H1 (cell line): ENCODE data around the gene RALGAPA1. TPM values are rescaled to one million over a fixed set of nuclear protein-coding genes. Genes with fewer than 3 reads are reported as not detected.

ENCODE experiments used
- CTCF ChIA-PET: fragments of 300-600 bp; sonication (Branson Sonifier 250); formaldehyde crosslinking; loops from one replicate; lab custom pipeline; 2021; ENCODE audit not compliant: partially characterized antibody; lab: Charles Lee
- POLR2A ChIA-PET: fragments of 300-600 bp; sonication (Branson Sonifier 250); formaldehyde crosslinking; loops from one replicate; lab custom pipeline; 2021; ENCODE audit warnings: inconsistent platforms; ENCODE audit not compliant: partially characterized antibody; lab: Charles Lee
- DNase-seq, 2 experiments: peaks; one replicate each; pipeline versions ENCODE4 v3.0.0 to v3.0.0-alpha.2; 2010 to 2022; ENCODE audit warnings: low spot score in 2 of 2, low read depth in 1 of 2, mixed read lengths in 1 of 2
- FAIRE-seq: peaks from 2 replicates; lab custom pipeline; 2011; peaks lifted over from hg19 to GRCh38; lab: Jason Lieb, UNC
- H2AFZ ChIP-seq: 2 replicates; pipeline ENCODE4 v1.8.1; 2012; ENCODE audit warnings: low read length, inconsistent platforms
- H2AK5ac ChIP-seq: 2 replicates; pipeline ENCODE4 v1.6.1; 2013; ENCODE audit warnings: low read depth, low read length
- H2BK120ac ChIP-seq: replicated peaks from 2 replicates; pipeline ENCODE3; 2013; ENCODE audit warnings: low read depth, low read length, inconsistent platforms
- H2BK12ac ChIP-seq: 2 replicates; pipeline ENCODE4 v1.6.1; 2013; ENCODE audit warnings: low read depth, low read length
- H2BK15ac ChIP-seq: 2 replicates; pipeline ENCODE4 v1.6.1; 2013; ENCODE audit warnings: low read length
- H2BK20ac ChIP-seq: 2 replicates; pipeline ENCODE4 v1.6.1; 2013; ENCODE audit warnings: low read length
- H2BK5ac ChIP-seq: 2 replicates; pipeline ENCODE4 v1.6.1; 2013; ENCODE audit warnings: low read depth, low read length
- H3K14ac ChIP-seq: 2 replicates; pipeline ENCODE4 v1.6.1; 2013; ENCODE audit warnings: inconsistent platforms; ENCODE audit not compliant: insufficient read length
- H3K18ac ChIP-seq: 2 replicates; pipeline ENCODE4 v1.6.1; 2013; ENCODE audit warnings: low read length; ENCODE audit errors: extremely low read depth
- H3K23ac ChIP-seq: 2 replicates; pipeline ENCODE4 v1.6.1; 2013; ENCODE audit warnings: inconsistent platforms; ENCODE audit not compliant: insufficient read length
- H3K23me2 ChIP-seq: 2 replicates; pipeline ENCODE4 v1.6.1; 2013; ENCODE audit warnings: low read depth, low read length
- H3K27ac ChIP-seq: 2 replicates; pipeline ENCODE4 v1.6.1; 2011; ENCODE audit warnings: low read depth, low read length, inconsistent platforms
- H3K27me3 ChIP-seq, 4 experiments: replicated peaks in 1 of 4; 1 replicate in 1 of 4; 2 replicates in 3 of 4; pipeline versions ENCODE4 v1.6.1 to v1.8.1; 2011 to 2013; ENCODE audit warnings: low read length in 3 of 4, mild to moderate bottlenecking in 3 of 4, inconsistent platforms in 2 of 4, mixed read lengths in 2 of 4, moderate library complexity in 1 of 4; ENCODE audit not compliant: control insufficient read depth in 3 of 4, insufficient read depth in 3 of 4; ENCODE audit errors: extremely low read depth in 1 of 4
- H3K36me3 ChIP-seq, 4 experiments: 2 replicates each; pipeline versions ENCODE4 v1.6.1 to v1.8.1; 2011 to 2013; ENCODE audit warnings: mild to moderate bottlenecking in 4 of 4, low read length in 3 of 4, moderate library complexity in 2 of 4, control low read depth in 1 of 4, inconsistent platforms in 1 of 4; ENCODE audit not compliant: insufficient read depth in 4 of 4, control insufficient read depth in 2 of 4
- H3K4ac ChIP-seq: replicated peaks from 2 replicates; pipeline ENCODE3; 2013; ENCODE audit warnings: low read length, low read depth, mixed read lengths, inconsistent platforms; ENCODE audit not compliant: insufficient read length
- H3K4me1 ChIP-seq, 4 experiments: replicated peaks in 1 of 4; 1 replicate in 1 of 4; 2 replicates in 3 of 4; pipeline versions ENCODE4 v1.6.1 to v1.8.1; 2011 to 2013; ENCODE audit warnings: low read length in 3 of 4, inconsistent platforms in 2 of 4, mixed read lengths in 1 of 4; ENCODE audit not compliant: insufficient read depth in 4 of 4, control insufficient read depth in 3 of 4
- H3K4me2 ChIP-seq, 2 experiments: 2 replicates each; pipeline versions ENCODE4 v1.6.1 to v1.8.1; 2011 to 2013; ENCODE audit warnings: low read depth in 2 of 2, low read length in 2 of 2, control low read depth in 1 of 2, inconsistent platforms in 1 of 2, mild to moderate bottlenecking in 1 of 2; ENCODE audit not compliant: insufficient read depth in 1 of 2
- H3K4me3 ChIP-seq, 4 experiments: fragments of 200-600, 300-600 bp in 1 of 4; sonication (generic), shearing (Covaris generic), sonication (Bioruptor Twin) in 1 of 4; 2 replicates each; pipeline versions ENCODE4 v1.5.1 to v1.8.1; 2011 to 2016; ENCODE audit warnings: low read length in 4 of 4, low read depth in 3 of 4, control low read depth in 2 of 4, inconsistent platforms in 2 of 4, mild to moderate bottlenecking in 2 of 4, mixed read lengths in 1 of 4, moderate library complexity in 1 of 4; ENCODE audit not compliant: insufficient read depth in 2 of 4; ENCODE audit errors: extremely low read depth in 1 of 4
- H3K56ac ChIP-seq: replicated peaks from 2 replicates; pipeline ENCODE3; 2013; ENCODE audit warnings: low read depth, mild to moderate bottlenecking, mixed read lengths, low read length, inconsistent platforms; ENCODE audit not compliant: insufficient read length
- H3K79me1 ChIP-seq: 2 replicates; pipeline ENCODE4 v1.6.1; 2013; ENCODE audit warnings: low read depth, low read length, control low read depth
- H3K79me2 ChIP-seq, 2 experiments: 2 replicates each; pipeline versions ENCODE4 v1.6.1 to v1.8.1; 2012 to 2013; ENCODE audit warnings: low read length in 2 of 2, mild to moderate bottlenecking in 2 of 2, inconsistent platforms in 1 of 2; ENCODE audit not compliant: insufficient read depth in 2 of 2, control insufficient read depth in 1 of 2
- H3K9ac ChIP-seq, 4 experiments: replicated peaks in 1 of 4; 1 replicate in 1 of 4; 2 replicates in 3 of 4; pipeline versions ENCODE4 v1.6.1 to v1.8.1; 2011 to 2013; ENCODE audit warnings: low read depth in 3 of 4, low read length in 3 of 4, control low read depth in 2 of 4, mild to moderate bottlenecking in 2 of 4, moderate library complexity in 2 of 4, inconsistent platforms in 1 of 4; ENCODE audit errors: extremely low read depth in 1 of 4
- H3K9me3 ChIP-seq, 2 experiments: 2 replicates each; pipeline versions ENCODE4 v1.6.1 to v1.8.1; 2012 to 2013; ENCODE audit warnings: mild to moderate bottlenecking in 2 of 2, moderate library complexity in 2 of 2, control low read depth in 1 of 2, inconsistent platforms in 1 of 2, low read depth in 1 of 2, low read length in 1 of 2, mixed read lengths in 1 of 2; ENCODE audit not compliant: insufficient read depth in 2 of 2
- H4K20me1 ChIP-seq, 2 experiments: replicated peaks in 1 of 2; 2 replicates each; pipeline versions ENCODE3 to v1.8.1; 2011 to 2013; ENCODE audit warnings: inconsistent platforms in 2 of 2, low read length in 2 of 2, mild to moderate bottlenecking in 1 of 2; ENCODE audit not compliant: insufficient read depth in 2 of 2, control insufficient read depth in 1 of 2
- H4K5ac ChIP-seq: 2 replicates; pipeline ENCODE4 v1.6.1; 2013; ENCODE audit warnings: low read length, low read depth, mixed read lengths, inconsistent platforms; ENCODE audit not compliant: insufficient read length
- H4K8ac ChIP-seq: 2 replicates; pipeline ENCODE4 v1.8.0; 2013; ENCODE audit warnings: mild to moderate bottlenecking, moderate library complexity, low read length, inconsistent platforms; ENCODE audit not compliant: insufficient read depth; ENCODE audit errors: extremely low read depth
- H4K91ac ChIP-seq: replicated peaks from 2 replicates; pipeline ENCODE3; 2013; ENCODE audit warnings: low read length, mixed read lengths, inconsistent platforms; ENCODE audit not compliant: insufficient read length
- CHD2 ChIP-seq: IDR thresholded peaks from 2 replicates; pipeline ENCODE4 v1.6.1; 2012; ENCODE audit warnings: low read length, improper control_type of control experiment
- MAFK ChIP-seq: IDR thresholded peaks from 2 replicates; pipeline ENCODE4 v1.6.1; 2012; ENCODE audit warnings: low read depth, mild to moderate bottlenecking, improper control_type of control experiment, low read length
- SIX5 ChIP-seq: IDR thresholded peaks from 2 replicates; pipeline ENCODE4 v1.6.1; 2011; ENCODE audit warnings: mild to moderate bottlenecking, low read depth, low read length
- SP2 ChIP-seq: IDR thresholded peaks from 2 replicates; pipeline ENCODE4 v1.6.1; 2012; ENCODE audit warnings: mild to moderate bottlenecking, low read length, inconsistent platforms
- SRF ChIP-seq: IDR thresholded peaks from 2 replicates; pipeline ENCODE4 v1.6.1; 2011; ENCODE audit warnings: mild to moderate bottlenecking, low read depth, low read length, moderate library complexity
- TEAD4 ChIP-seq: IDR thresholded peaks from 2 replicates; pipeline ENCODE4 v1.6.1; 2012; ENCODE audit warnings: low read depth, low read length, inconsistent platforms, mixed read lengths
- polyA plus RNA-seq, 7 experiments: library from polyadenylated mRNA; depleted of rRNA in 3 of 7; stranded (reverse) in 5 of 7; unstranded in 2 of 7; fragments of >200 nt in 5 of 7; fragments of 200-250 nt in 2 of 7; gene quantifications; 1 replicate in 5 of 7; 2 replicates in 1 of 7; 4 replicates in 1 of 7; pipeline versions ENCODE4 v1.2.1 to v1.2.3, GENCODE V29; 2011 to 2013; ENCODE audit warnings: missing spikeins in 2 of 7, mixed read lengths in 2 of 7
- total RNA-seq: library from RNA; stranded (reverse); fragmentation: NEBNext Ultra II Directional; extraction: Animal tissue kit (Norgen Biotek cat#: 25700); gene quantifications from 2 replicates; pipeline ENCODE4 v1.2.1, GENCODE V29; 2021

The RALGAPA1 gene
- total and polyA plus RNA-seq, 2 of the 8 experiments (the other 6 are each of a cell fraction or from before 2014, with no cell fraction given): 4.2 to 26.7 TPM

- Histone ChIP-seq H3K4me1 (peaks cover 0 to 3% (median 0%) of the 10 kb centered on the region in 4 experiments; a peak in 1 of 7 replicates), H3K9me3 (no peaks in the 10 kb centered on the region), H3K9ac (no peak overlapping the region), H3K56ac (no peak overlapping the region), H3K79me2 (no peaks in the 10 kb centered on the region), H2BK12ac (no peak overlapping the region), H2BK5ac (no peak overlapping the region), H4K20me1 (no peaks in the 10 kb centered on the region), H3K4me2 (no peak overlapping the region), H3K27ac (no peak overlapping the region), H3K18ac (no peak overlapping the region), H4K5ac (no peak overlapping the region), H2AFZ (no peak overlapping the region), H3K14ac (no peak overlapping the region), H3K23ac (no peak overlapping the region), H4K8ac (no peak overlapping the region), H3K27me3 (no peaks in the 10 kb centered on the region), H2BK15ac (no peak overlapping the region), H3K36me3 (no peaks in the 10 kb centered on the region), H3K4me3 (no peak overlapping the region), H2BK120ac (no peak overlapping the region), H3K4ac (no peak overlapping the region), H4K91ac (no peak overlapping the region), H2BK20ac (no peak overlapping the region), H3K23me2 (no peaks in the 10 kb centered on the region), H3K79me1 (no peaks in the 10 kb centered on the region), H2AK5ac (no peak overlapping the region)
- TF ChIP-seq SP2 (no peak), TEAD4 (no peak), SIX5 (no peak), SRF (no peak), CHD2 (no peak), MAFK (no peak)
- no peak for FAIRE-seq
- no peak for DNase-seq
- ChIA-PET CTCF (interaction anchor here (1.1 kb wide), 1 partner anchor 18 kb away, joined by 3 read pairs; no protein-coding TSS in a partner anchor), POLR2A (no interaction called here)
Measured at GRCh38 chr14:35557221-35557747, 251.8 kb downstream of the RALGAPA1 start.
